H1 (cell line): ENCODE results near the gene SENP3. TPM values are rescaled to one million over a fixed set of nuclear protein-coding genes. Genes with fewer than 3 reads are reported as not detected.

Source experiments
- CHD2 ChIP-seq: IDR thresholded peaks from 2 replicates; pipeline ENCODE4 v1.6.1; 2012; ENCODE audit warnings: low read length, improper control_type of control experiment
- POU5F1 ChIP-seq: IDR thresholded peaks from 2 replicates; pipeline ENCODE4 v1.6.1; 2011; ENCODE audit warnings: low read depth, mild to moderate bottlenecking, low read length, moderate library complexity
- SP4 ChIP-seq: IDR thresholded peaks from 2 replicates; pipeline ENCODE4 v1.6.1; 2012; ENCODE audit warnings: low read length, inconsistent platforms
- polyA plus RNA-seq, 7 experiments: library from polyadenylated mRNA; depleted of rRNA in 3 of 7; stranded (reverse) in 5 of 7; unstranded in 2 of 7; fragments of >200 nt in 5 of 7; fragments of 200-250 nt in 2 of 7; gene quantifications; 1 replicate in 5 of 7; 2 replicates in 1 of 7; 4 replicates in 1 of 7; pipeline versions ENCODE4 v1.2.1 to v1.2.3, GENCODE V29; 2011 to 2013; ENCODE audit warnings: missing spikeins in 2 of 7, mixed read lengths in 2 of 7
- total RNA-seq: library from RNA; stranded (reverse); fragmentation: NEBNext Ultra II Directional; extraction: Animal tissue kit (Norgen Biotek cat#: 25700); gene quantifications from 2 replicates; pipeline ENCODE4 v1.2.1, GENCODE V29; 2021
- TF ChIP-seq, protein P1 (sequence below), 3 experiments: IDR thresholded peaks; 1 replicate in 2 of 3; 2 replicates in 1 of 3; pipeline versions ENCODE4 v1.5.1 to v1.6.1; 2011; ENCODE audit warnings: low read length in 3 of 3, mild to moderate bottlenecking in 3 of 3, inconsistent platforms in 2 of 3, low read depth in 1 of 3, moderate library complexity in 1 of 3; ENCODE audit not compliant: insufficient read depth in 1 of 3; ENCODE audit errors: control extremely low read depth in 1 of 3
- TF ChIP-seq, protein P2 (sequence below): IDR thresholded peaks from 2 replicates; pipeline ENCODE4 v1.6.1; 2012; ENCODE audit warnings: inconsistent platforms

SENP3 gene
- total and polyA plus RNA-seq, 2 of the 8 experiments (the other 6 are each of a cell fraction or from before 2014, with no cell fraction given): 86.2 to 129 TPM

DNA sequence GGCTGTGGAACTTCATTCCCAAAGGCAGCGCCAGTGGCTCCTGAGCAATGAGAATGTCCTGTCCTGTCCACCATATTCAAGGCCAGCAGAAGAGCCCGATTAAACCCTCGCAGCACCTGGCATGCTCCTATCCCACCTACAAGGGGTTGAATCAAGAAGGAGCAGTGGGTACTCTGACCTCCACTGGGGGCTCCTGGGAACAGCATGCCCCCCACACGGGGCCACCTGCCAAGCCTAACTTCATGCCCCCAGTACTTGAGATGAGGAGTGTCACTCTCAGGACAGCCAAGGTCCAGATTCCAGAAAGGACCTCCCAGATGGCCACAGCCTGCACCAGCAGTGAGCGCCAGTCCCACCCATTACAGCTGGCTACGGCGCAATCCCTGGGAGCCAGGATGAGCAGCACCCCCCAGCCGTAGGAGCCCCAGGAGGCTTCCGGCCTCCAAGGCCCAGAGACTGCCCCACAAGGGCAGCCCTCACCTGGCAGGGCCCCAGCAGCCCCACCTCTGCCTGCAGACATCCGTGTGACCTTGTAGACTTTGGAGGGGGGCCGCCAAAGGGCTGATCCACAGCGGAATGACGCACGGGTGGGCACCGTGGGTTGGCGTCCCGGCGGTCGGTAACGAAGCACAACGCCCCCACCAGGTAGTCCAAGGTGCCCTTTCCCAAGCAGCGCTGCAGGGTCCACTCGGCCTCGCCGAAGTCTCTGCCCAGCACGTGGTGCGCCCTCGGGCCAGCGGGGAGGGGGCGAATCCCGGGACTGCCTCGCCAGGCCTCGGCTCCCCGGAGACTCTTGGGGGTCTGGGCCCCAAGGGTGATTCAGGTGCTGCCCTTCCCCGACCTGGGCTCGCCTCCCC is 20.9 kb downstream of the SENP3 start (continued):
- TF ChIP-seq, protein P1, sequence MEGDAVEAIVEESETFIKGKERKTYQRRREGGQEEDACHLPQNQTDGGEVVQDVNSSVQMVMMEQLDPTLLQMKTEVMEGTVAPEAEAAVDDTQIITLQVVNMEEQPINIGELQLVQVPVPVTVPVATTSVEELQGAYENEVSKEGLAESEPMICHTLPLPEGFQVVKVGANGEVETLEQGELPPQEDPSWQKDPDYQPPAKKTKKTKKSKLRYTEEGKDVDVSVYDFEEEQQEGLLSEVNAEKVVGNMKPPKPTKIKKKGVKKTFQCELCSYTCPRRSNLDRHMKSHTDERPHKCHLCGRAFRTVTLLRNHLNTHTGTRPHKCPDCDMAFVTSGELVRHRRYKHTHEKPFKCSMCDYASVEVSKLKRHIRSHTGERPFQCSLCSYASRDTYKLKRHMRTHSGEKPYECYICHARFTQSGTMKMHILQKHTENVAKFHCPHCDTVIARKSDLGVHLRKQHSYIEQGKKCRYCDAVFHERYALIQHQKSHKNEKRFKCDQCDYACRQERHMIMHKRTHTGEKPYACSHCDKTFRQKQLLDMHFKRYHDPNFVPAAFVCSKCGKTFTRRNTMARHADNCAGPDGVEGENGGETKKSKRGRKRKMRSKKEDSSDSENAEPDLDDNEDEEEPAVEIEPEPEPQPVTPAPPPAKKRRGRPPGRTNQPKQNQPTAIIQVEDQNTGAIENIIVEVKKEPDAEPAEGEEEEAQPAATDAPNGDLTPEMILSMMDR (IDR thresholded peaks at IDR 0.05; ENCODE audit: control extremely low read depth in 1 of 3, insufficient read depth in 1 of 3, low read depth in 1 of 3, low read length in 3 of 3): peak in 1 of 3 experiments; percentile 2; a peak in 1 of 4 replicates
- TF ChIP-seq POU5F1 (no peak), CHD2 (no peak), SP4 (no peak)
- TF ChIP-seq, protein P2, sequence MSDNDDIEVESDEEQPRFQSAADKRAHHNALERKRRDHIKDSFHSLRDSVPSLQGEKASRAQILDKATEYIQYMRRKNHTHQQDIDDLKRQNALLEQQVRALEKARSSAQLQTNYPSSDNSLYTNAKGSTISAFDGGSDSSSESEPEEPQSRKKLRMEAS: peak; percentile 80; the same call in 1 of the 2 replicates
